ENCODE results near the gene NLK.

DNA sequence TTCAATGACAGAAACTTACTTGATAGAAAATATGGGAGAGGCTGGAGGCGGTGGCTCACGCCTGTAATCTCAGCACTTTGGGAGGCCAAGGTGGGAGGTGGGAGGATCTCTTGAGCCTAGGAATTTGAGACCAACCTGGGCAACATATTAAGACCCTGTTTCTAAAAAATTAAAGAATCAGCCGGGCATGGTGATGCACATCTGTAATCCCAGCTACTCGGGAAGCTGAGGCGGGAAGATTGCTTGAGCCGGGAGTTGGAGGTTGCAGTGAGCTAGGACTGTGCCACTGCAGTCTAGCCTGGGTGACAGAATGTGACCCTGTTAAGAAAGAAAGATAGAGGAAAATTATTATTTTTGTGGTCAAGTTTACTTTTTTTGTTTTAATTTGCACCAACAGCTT, 2.1 kb upstream of the NLK start:
- TF ChIP-seq POLR2AphosphoS5 (IDR thresholded peaks at IDR 0.05) (no peak), CTCF (IDR thresholded peaks at IDR 0.05; ENCODE audit: poor library complexity, severe bottlenecking) (no peak)

Measured in neural cell (in vitro differentiated cells).